Ovary (tissue), 3 donors: ENCODE data around the gene ARHGAP22.

ENCODE experiments used
- CTCF ChIP-seq, 3 donors: fragments of 450-650 bp in 2 of 3; fragments of 200-600 bp in 1 of 3; IDR thresholded peaks; one replicate each; pipeline versions ENCODE4 v1.5.1 to v1.8.0; 2016 to 2022; ENCODE audit warnings: antibody characterized with exemption in 3 of 3, mild to moderate bottlenecking in 1 of 3
- EP300 ChIP-seq: sonication (generic); formaldehyde crosslinking; IDR thresholded peaks from one replicate; pipeline ENCODE4 v1.6.1; 2017; ENCODE audit warnings: antibody characterized with exemption
- POLR2A ChIP-seq: fragments of 450-650 bp; IDR thresholded peaks from one replicate; pipeline ENCODE4 v1.6.1; 2017; ENCODE audit warnings: antibody characterized with exemption, mild to moderate bottlenecking, moderate library complexity
- donor health status: DM: no; HTN: no; CAD: no.

GRCh38 chr10:48607356-48608278, 2.7 kb upstream of the ARHGAP22 start:
- TF ChIP-seq CTCF (IDR thresholded peaks at IDR 0.05) (no peak), EP300 (no peak), POLR2A (no peak)
